GM12874 (cell line): ENCODE measurements around the gene PHLDB1.

ENCODE experiments used
- TF ChIP-seq, protein P1 (sequence below): IDR thresholded peaks from 2 replicates; pipeline ENCODE4 v1.5.1; 2011; ENCODE audit warnings: low read depth, mild to moderate bottlenecking, control low read depth, low read length, moderate library complexity; ENCODE audit not compliant: insufficient read depth

Gene PHLDB1

GRCh38 chr11:118672846-118673245 is 65.4 kb downstream of the PHLDB1 start:
- TF ChIP-seq, protein P1, sequence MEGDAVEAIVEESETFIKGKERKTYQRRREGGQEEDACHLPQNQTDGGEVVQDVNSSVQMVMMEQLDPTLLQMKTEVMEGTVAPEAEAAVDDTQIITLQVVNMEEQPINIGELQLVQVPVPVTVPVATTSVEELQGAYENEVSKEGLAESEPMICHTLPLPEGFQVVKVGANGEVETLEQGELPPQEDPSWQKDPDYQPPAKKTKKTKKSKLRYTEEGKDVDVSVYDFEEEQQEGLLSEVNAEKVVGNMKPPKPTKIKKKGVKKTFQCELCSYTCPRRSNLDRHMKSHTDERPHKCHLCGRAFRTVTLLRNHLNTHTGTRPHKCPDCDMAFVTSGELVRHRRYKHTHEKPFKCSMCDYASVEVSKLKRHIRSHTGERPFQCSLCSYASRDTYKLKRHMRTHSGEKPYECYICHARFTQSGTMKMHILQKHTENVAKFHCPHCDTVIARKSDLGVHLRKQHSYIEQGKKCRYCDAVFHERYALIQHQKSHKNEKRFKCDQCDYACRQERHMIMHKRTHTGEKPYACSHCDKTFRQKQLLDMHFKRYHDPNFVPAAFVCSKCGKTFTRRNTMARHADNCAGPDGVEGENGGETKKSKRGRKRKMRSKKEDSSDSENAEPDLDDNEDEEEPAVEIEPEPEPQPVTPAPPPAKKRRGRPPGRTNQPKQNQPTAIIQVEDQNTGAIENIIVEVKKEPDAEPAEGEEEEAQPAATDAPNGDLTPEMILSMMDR, result peak; percentile 17; the same call in 1 of the 2 replicates

DNA sequence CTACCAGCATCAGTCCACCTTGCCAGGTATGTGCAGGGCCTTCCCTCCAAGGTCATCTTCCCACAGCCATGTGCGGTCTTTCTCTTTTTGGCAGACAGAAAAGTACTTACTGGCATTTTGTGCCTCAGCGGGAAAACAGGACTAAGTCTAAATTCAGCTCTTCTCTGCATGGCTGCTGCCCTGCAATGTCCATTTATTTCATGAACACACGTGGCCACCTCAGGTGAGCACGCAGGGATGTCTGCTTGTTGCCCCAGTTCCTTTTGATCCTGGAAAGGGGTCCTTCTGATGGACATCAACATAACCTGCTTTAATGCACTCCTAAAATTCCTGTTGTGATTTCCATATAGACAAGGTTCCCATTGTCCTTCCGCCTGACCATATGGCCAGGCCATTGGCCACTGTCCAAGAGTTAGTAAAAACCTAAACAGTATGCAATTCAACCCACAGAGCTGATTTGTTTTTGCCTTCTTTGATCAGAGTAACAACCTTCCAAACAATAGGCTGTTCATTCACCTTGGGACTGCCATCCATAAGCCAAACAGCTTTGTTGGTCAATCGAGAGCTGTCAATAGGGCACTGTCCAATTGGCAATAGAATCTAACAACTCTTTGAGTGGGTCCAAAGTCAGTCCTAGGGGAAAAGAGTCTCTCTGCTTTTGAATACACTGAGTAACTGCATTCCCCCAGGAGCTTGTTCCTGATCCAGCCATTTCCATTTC is 66.1 kb downstream of the PHLDB1 start:
- TF ChIP-seq, protein P1, result no peak

- TF ChIP-seq, protein P1, result no peak
Observed at GRCh38 chr11:118674082-118674435, 66.6 kb downstream of the PHLDB1 start.

DNA sequence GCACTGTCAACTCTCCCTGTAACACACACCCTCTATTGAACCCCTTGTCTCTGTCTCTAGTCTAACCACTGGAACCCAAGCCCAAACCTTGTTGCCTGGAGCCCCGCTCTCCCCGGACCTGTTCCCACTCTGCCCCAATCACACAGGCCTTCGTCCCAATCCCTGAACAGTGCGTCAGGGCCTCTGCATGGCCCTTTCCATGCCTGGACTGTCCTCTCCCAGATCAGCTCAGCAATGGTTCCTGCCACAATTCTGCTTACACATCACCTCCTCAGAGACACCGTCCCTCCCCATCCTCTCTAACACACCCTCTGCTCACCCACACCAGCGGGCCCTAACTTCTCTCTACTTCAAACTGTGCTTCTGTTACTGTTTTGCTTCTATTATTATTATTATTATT is 70.6 kb downstream of the PHLDB1 start:
- TF ChIP-seq, protein P1, result no peak

DNA sequence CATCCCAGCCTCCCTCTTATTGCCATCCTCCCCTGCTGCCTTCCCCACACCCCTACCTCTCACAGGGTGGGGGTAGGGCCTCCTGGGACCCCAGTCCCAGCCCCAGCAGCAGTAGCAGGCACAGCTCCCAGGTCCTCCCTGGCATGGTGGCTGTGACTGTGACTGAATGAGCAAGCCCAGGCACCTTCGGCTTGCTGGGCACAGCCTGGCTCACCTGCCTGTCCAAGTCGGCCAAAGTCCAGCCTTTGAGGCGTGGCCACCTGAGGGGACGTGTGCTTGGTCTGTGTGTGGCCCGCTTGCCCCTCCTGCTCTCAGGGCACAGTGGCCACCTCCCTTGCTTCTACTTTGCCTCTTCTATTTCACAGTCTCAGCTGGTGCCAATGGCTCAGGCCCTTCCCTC is 72.1 kb downstream of the PHLDB1 start, which contains the start of gene TREH:
Gene TREH, minus strand, starts transcription at position 168 of the 400 bp plus-strand sequence. Its CDS starts 23 bp downstream, at position 145.
- TF ChIP-seq, protein P1, result no peak

DNA sequence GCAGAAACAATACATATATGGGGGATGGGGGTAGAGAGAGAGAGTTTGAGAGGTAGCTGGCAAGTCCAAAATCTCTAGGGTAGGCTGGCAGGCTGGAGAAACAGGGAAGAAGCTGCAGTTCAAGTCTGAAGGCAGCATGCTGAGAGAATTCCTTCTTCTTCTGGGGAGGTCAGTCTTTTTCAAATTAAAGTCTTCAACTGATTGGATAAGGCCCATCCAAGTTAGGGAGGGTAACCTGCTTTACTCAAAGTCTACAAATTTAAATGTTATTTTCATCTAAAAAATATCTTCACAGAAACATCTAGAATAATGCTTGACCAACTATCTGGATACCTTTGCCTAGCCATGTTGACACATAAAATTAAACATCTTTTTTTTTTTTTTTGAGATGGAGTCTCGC is 75.0 kb downstream of the PHLDB1 start:
- TF ChIP-seq, protein P1, result no peak

DNA sequence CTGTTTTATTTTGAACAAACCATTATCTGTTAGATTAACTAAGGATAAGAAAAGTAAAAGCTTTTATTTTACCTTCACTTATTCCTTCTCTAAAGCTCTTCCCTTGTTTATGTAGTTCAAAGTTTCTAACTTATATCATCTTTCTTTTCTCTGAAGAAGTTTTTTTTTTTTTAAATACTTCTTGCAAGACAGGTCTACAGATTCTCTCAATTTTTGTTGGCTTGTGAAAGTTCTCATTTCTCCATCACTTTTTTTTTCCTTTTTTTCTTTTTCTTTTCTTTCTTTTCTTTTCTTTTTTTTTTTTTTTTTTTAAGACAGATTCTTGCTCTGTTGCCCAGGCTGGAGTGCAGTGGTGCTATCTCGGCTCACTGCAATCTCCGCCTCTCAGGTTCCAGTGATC is 76.8 kb downstream of the PHLDB1 start:
- TF ChIP-seq, protein P1, result no peak
